SKM-1 (cell line): ENCODE measurements around the gene F2RL3.
"Not testable (repeated sequence)": the region's sequence is repeated elsewhere in the genome, so short reads cannot be mapped to it uniquely, and the experiment has no call there.

Experiments used
- DNase-seq: peaks from one replicate; lab custom pipeline; 2025; ENCODE audit not compliant: unreplicated experiment; lab: John Stamatoyannopoulos, UW

F2RL3 gene

GRCh38 chr19:16874250-16874977 lies 14.4 kb upstream of the F2RL3 start:
- DNase-seq: no peak

- not testable (repeated sequence) for DNase-seq
These were observed 13.9 kb upstream of the F2RL3 start for GRCh38 chr19:16874978-16875299.

- no peak for DNase-seq
These were observed 12.9 kb upstream of the F2RL3 start for GRCh38 chr19:16875584-16876555.

GRCh38 chr19:16876904-16877361 lies 11.9 kb upstream of the F2RL3 start:
- no peak for DNase-seq

- no peak for DNase-seq
These were observed 11.2 kb upstream of the F2RL3 start for GRCh38 chr19:16877581-16877980.

GRCh38 chr19:16878181-16878965 lies 10.4 kb upstream of the F2RL3 start:
- DNase-seq: no peak

- DNase-seq: no peak
These were observed 7.8 kb upstream of the F2RL3 start for GRCh38 chr19:16880884-16881554.

- DNase-seq: no peak
These were observed 6.7 kb upstream of the F2RL3 start for GRCh38 chr19:16882146-16882545.

- no peak for DNase-seq
These were observed 5.3 kb upstream of the F2RL3 start for GRCh38 chr19:16883522-16883921.

- DNase-seq: no peak
These were observed 3.6 kb upstream of the F2RL3 start for GRCh38 chr19:16885166-16885565.

- no peak for DNase-seq
These were observed 2.4 kb upstream of the F2RL3 start for GRCh38 chr19:16886305-16886880.

GRCh38 chr19:16887353-16888265 lies 1.2 kb upstream of the F2RL3 start:
- no peak for DNase-seq

GRCh38 chr19:16889366-16889882 lies 625 bp downstream of the F2RL3 start:
- no peak for DNase-seq

- no peak for DNase-seq
These were observed 1.2 kb downstream of the F2RL3 start for GRCh38 chr19:16889883-16890460.

- no peak for DNase-seq
These were observed 1.8 kb downstream of the F2RL3 start for GRCh38 chr19:16890461-16891184.

- no peak for DNase-seq
These were observed 3.0 kb downstream of the F2RL3 start for GRCh38 chr19:16891696-16892382.

- no peak for DNase-seq
These were observed 3.6 kb downstream of the F2RL3 start for GRCh38 chr19:16892436-16892835.
